Fibroblast of lung (primary cell): ENCODE measurements around the gene CHD9.

Experiments
- CTCF ChIP-seq, 2 donors: IDR thresholded peaks in 1 of 2; conservative IDR thresholded peaks in 1 of 2; 1 replicate in 1 of 2; 2 replicates in 1 of 2; pipeline ENCODE4 v1.5.1; 2011 to 2012; ENCODE audit warnings: low read length in 2 of 2, control low read depth in 1 of 2, inconsistent platforms in 1 of 2, low read depth in 1 of 2, mild to moderate bottlenecking in 1 of 2
- EZH2 ChIP-seq: IDR thresholded peaks from 2 replicates; pipeline ENCODE4 v1.5.1; 2012; ENCODE audit warnings: low read length, control low read depth, mild to moderate bottlenecking; ENCODE audit errors: missing control alignments

- no peak for TF ChIP-seq CTCF (conservative IDR thresholded peaks at IDR 0.05 in 1 of 2, IDR thresholded peaks at IDR 0.05 in 1 of 2; ENCODE audit: low read depth in 1 of 2, low read length in 2 of 2)
- no peak for TF ChIP-seq EZH2
Measured at GRCh38 chr16:53258809-53259208, 204.0 kb downstream of the CHD9 start.
